Measurements from ENCODE around the gene B9D1.

- TF ChIP-seq CTCF (IDR thresholded peaks at IDR 0.05; ENCODE audit: poor library complexity) (no peak), EZH2phosphoT487 (IDR thresholded peaks at IDR 0.05; ENCODE audit: low read depth, severe bottlenecking, unreplicated experiment) (no peak), EZH2 (IDR thresholded peaks at IDR 0.05; ENCODE audit: borderline replicate concordance) (no peak)
These were observed 26.4 kb downstream of the B9D1 start for GRCh38 chr17:19335951-19336631.
